Mammary epithelial cell (primary cell): Measurements from ENCODE around the gene CAMK2D.
"Not testable (repeated sequence)": the region's sequence is repeated elsewhere in the genome, so short reads cannot be mapped to it uniquely, and the experiment has no call there.

Experiments used
- CTCF ChIP-seq, 2 donors: IDR thresholded peaks in 1 of 2; conservative IDR thresholded peaks in 1 of 2; 2 replicates each; pipeline ENCODE4 v1.5.1; 2011 to 2012; ENCODE audit warnings: inconsistent platforms in 2 of 2, low read length in 2 of 2, mild to moderate bottlenecking in 2 of 2, control low read depth in 1 of 2, low read depth in 1 of 2; ENCODE audit not compliant: insufficient read depth in 1 of 2; ENCODE audit errors: extremely low read depth in 1 of 2
- EZH2 ChIP-seq: IDR thresholded peaks from 2 replicates; pipeline ENCODE4 v1.6.1; 2012; ENCODE audit warnings: low read length, inconsistent platforms, borderline replicate concordance

DNA sequence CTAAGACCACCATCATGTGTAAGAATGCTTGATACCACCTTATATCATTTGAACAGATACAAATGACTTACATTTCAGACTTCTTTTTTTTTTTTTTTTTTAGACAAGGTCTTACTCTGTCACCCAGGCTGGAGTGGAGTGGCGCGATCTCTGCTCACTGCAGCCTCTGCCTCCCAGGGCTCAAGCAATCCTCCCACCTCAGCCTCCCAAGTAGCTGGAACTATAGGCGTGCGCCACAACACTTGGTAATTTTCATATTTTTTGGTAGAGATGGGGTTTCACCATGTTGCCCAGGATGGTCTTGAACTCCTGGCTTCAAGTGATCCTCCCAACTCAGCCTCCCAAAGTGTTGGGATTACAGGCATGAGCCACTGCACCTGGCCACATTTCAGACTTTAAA is 76.4 kb downstream of the CAMK2D start:
- not testable (repeated sequence) for TF ChIP-seq CTCF (conservative IDR thresholded peaks at IDR 0.05 in 1 of 2, IDR thresholded peaks at IDR 0.05 in 1 of 2; ENCODE audit: extremely low read depth in 1 of 2, insufficient read depth in 1 of 2, low read depth in 1 of 2, low read length in 2 of 2); EZH2
